ENCODE measurements around the gene RAET1G. TPM values are rescaled to one million over a fixed set of nuclear protein-coding genes. Genes with fewer than 3 reads are reported as not detected.

RAET1G gene
- total RNA-seq, 1 experiment from 2014 or later, result 1.2 TPM

DNA sequence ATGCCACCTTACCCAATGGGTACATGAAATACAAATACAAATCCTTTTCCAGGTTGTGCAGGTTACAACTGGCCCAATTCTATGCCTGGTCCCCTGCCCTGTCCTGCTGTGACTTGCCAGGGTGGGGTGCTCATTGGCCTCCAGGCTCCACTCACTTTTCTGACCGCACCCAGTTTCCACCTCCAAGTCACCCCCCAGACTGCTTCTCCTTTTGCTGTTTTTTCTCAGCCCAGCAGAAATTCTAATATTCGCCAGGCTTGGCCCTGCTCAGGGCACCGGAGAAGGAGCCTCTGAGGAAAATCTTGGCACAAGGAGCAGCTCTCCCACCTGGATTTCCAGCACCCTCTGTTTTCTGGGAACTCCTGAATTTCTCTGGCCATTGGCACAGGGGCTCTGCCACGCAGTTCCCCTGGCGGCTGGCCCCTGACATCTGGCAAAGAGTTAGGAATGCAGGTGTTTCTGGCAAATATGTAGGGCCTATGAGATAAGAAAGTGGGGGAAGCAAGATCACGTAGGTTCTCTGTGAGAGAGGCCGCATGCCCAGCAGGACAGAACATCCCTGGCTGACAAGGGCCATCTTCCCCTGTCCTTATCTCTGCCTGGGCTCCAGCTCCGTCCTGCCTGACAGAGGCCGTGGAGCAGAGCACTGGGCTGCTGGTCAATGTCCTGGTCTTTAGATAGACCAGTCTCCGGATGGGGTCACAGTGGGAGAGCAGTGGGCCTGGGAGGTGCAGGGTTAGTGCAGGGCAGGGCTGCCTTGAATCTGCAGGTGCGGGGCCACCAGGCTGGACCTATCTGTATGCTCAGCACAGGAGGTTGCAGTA, 22.1 kb downstream of the RAET1G start:
- no peaks in the 10 kb centered on the region for H3K36me3 ChIP-seq (ENCODE audit: control insufficient read depth, insufficient read depth, low read length)
- ATAC-seq (no peak), DNase-seq (ENCODE audit: low read depth, low spot score) (no peak)
- no peaks in the 10 kb centered on the region for H3K9me3 ChIP-seq (ENCODE audit: control insufficient read depth, insufficient read depth, low read depth, low read length)
- ChIA-PET POLR2A (no interaction called here), CTCF (no interaction called here)
- H3K27ac ChIP-seq (ENCODE audit: low read length), result no peak overlapping the region
- no peak overlapping the region for H3K4me3 ChIP-seq (ENCODE audit: low read depth in 2 of 2, low read length in 2 of 2)
- H3K4me1 ChIP-seq (ENCODE audit: control insufficient read depth, insufficient read depth, low read length), result peaks cover 24% of the 10 kb centered on the region
- in situ Hi-C loops (cut with HindIII; ENCODE audit: low pct_unique_long_range_greater_than_20kb, low sequenced_read_pairs) (no loop called here), intact Hi-C loops (cut with micrococcal nuclease; ENCODE audit: unreplicated experiment) (no loop called here)
- no TSS peak for BruUV-seq (replicated peaks)
- TF ChIP-seq, protein P1, sequence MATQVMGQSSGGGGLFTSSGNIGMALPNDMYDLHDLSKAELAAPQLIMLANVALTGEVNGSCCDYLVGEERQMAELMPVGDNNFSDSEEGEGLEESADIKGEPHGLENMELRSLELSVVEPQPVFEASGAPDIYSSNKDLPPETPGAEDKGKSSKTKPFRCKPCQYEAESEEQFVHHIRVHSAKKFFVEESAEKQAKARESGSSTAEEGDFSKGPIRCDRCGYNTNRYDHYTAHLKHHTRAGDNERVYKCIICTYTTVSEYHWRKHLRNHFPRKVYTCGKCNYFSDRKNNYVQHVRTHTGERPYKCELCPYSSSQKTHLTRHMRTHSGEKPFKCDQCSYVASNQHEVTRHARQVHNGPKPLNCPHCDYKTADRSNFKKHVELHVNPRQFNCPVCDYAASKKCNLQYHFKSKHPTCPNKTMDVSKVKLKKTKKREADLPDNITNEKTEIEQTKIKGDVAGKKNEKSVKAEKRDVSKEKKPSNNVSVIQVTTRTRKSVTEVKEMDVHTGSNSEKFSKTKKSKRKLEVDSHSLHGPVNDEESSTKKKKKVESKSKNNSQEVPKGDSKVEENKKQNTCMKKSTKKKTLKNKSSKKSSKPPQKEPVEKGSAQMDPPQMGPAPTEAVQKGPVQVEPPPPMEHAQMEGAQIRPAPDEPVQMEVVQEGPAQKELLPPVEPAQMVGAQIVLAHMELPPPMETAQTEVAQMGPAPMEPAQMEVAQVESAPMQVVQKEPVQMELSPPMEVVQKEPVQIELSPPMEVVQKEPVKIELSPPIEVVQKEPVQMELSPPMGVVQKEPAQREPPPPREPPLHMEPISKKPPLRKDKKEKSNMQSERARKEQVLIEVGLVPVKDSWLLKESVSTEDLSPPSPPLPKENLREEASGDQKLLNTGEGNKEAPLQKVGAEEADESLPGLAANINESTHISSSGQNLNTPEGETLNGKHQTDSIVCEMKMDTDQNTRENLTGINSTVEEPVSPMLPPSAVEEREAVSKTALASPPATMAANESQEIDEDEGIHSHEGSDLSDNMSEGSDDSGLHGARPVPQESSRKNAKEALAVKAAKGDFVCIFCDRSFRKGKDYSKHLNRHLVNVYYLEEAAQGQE (IDR thresholded peaks at IDR 0.05; ENCODE audit: insufficient read depth in 1 of 2, low read depth in 2 of 2, low read length in 1 of 2), result no peak
- no peak for TF ChIP-seq SIN3A (IDR thresholded peaks at IDR 0.05; ENCODE audit: borderline replicate concordance, insufficient read depth, low read depth, low read length)
- H3K27me3 ChIP-seq (ENCODE audit: control insufficient read depth, insufficient read depth, low read length), result no peaks in the 10 kb centered on the region

DNA sequence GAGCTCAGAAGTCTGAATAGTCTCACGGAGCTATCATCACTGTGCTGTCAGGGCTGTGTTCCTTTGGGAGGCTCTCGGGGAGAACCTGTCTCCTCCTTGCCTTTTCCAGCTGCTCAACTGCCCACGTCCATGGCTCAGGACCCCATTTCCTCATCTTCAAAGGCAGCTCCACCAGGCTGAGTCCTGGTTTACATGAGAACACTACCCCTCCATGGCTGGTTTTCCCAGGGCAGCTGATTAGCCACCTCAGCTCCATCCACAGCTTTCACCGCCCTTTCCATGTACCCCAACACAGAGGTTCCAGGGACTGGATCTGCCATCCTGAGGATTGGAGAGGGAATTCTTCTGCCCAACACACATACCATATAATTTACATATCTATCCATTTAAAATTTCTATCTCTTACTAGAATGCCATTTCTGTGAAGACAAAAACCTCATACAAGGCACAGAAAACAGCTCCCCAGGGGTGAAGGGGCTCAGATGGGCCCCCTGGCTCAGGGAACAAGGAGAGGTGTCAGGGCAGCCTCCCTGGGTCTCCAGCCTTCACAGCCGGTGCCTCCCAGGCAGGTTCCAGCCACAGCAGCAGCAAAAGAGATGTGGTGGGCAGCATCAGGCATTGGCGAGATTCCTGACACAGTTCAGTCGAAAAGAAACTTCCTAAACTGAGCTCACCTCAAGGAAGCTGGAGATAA, 22.8 kb downstream of the RAET1G start:
- H3K36me3 ChIP-seq (ENCODE audit: control insufficient read depth, insufficient read depth, low read length), result no peaks in the 10 kb centered on the region
- TF ChIP-seq SIN3A (IDR thresholded peaks at IDR 0.05; ENCODE audit: borderline replicate concordance, insufficient read depth, low read depth, low read length), result no peak
- TF ChIP-seq TCF7L2 (IDR thresholded peaks at IDR 0.05; ENCODE audit: low read depth, low read length), result no peak
- TF ChIP-seq, protein P2, sequence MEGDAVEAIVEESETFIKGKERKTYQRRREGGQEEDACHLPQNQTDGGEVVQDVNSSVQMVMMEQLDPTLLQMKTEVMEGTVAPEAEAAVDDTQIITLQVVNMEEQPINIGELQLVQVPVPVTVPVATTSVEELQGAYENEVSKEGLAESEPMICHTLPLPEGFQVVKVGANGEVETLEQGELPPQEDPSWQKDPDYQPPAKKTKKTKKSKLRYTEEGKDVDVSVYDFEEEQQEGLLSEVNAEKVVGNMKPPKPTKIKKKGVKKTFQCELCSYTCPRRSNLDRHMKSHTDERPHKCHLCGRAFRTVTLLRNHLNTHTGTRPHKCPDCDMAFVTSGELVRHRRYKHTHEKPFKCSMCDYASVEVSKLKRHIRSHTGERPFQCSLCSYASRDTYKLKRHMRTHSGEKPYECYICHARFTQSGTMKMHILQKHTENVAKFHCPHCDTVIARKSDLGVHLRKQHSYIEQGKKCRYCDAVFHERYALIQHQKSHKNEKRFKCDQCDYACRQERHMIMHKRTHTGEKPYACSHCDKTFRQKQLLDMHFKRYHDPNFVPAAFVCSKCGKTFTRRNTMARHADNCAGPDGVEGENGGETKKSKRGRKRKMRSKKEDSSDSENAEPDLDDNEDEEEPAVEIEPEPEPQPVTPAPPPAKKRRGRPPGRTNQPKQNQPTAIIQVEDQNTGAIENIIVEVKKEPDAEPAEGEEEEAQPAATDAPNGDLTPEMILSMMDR (IDR thresholded peaks at IDR 0.05), result no peak
- no peak for TF ChIP-seq POLR2AphosphoS5 (IDR thresholded peaks at IDR 0.05; ENCODE audit: low read depth, low read length)
- TF ChIP-seq, protein P1 (IDR thresholded peaks at IDR 0.05; ENCODE audit: insufficient read depth in 1 of 2, low read depth in 2 of 2, low read length in 1 of 2), result no peak
- no peak for DNase-seq (ENCODE audit: low read depth, low spot score)
- ATAC-seq, result no peak
- no peaks in the 10 kb centered on the region for H3K27me3 ChIP-seq (ENCODE audit: control insufficient read depth, insufficient read depth, low read length)
- POLR2A ChIA-PET, result interaction anchor here (0.6 kb wide), 1 partner anchor 334 kb away, joined by 4 read pairs; the partner anchor contains the start of gene GINM1
- no peaks in the 10 kb centered on the region for H3K9me3 ChIP-seq (ENCODE audit: control insufficient read depth, insufficient read depth, low read depth, low read length)
- H3K4me1 ChIP-seq (ENCODE audit: control insufficient read depth, insufficient read depth, low read length), result peaks cover 32% of the 10 kb centered on the region
- in situ Hi-C loops (cut with HindIII; ENCODE audit: low pct_unique_long_range_greater_than_20kb, low sequenced_read_pairs) (no loop called here), intact Hi-C loops (cut with micrococcal nuclease; ENCODE audit: unreplicated experiment) (no loop called here)
- CTCF ChIA-PET, result no interaction called here
- BruUV-seq (replicated peaks), result no TSS peak
- H3K27ac ChIP-seq (ENCODE audit: low read length), result no peak overlapping the region
- H3K4me3 ChIP-seq (ENCODE audit: low read depth in 2 of 2, low read length in 2 of 2), result no peak overlapping the region

Measured in Panc1 (cell line).